Activated naive CD4-positive, alpha-beta T cell treated with anti-CD3 and anti-CD28 coated beads, Interleukin-2, amount 10 ng/mL, durations not matched to agents 7 days and 5 days (primary cell): Measurements from ENCODE around the gene CERK.

Source experiments
- CTCF ChIA-PET: fragments of 350-600 bp; sonication (Branson Sonifier 250); formaldehyde crosslinking; loops from one replicate; lab custom pipeline; 2021; ENCODE audit warnings: antibody characterized with exemption; lab: Charles Lee
- DNase-seq: peaks from one replicate; pipeline ENCODE4 v3.0.0-alpha.2; 2020
- H3K27ac Mint-ChIP-seq: one replicate; pipeline ENCODE4 v1.8.0; 2021; ENCODE audit warnings: mild to moderate bottlenecking, moderate library complexity, mixed read lengths
- H3K27me3 Mint-ChIP-seq: one replicate; pipeline ENCODE4 v1.8.0; 2021; ENCODE audit warnings: mild to moderate bottlenecking, mixed read lengths
- H3K36me3 Mint-ChIP-seq: one replicate; pipeline ENCODE4 v1.8.0; 2021; ENCODE audit warnings: mixed read lengths
- H3K4me1 Mint-ChIP-seq: one replicate; pipeline ENCODE4 v1.8.0; 2021; ENCODE audit warnings: mixed read lengths
- H3K4me3 Mint-ChIP-seq: one replicate; pipeline ENCODE4 v1.8.0; 2021; ENCODE audit warnings: mild to moderate bottlenecking, moderate library complexity, mixed read lengths
- H3K9me3 Mint-ChIP-seq: one replicate; pipeline ENCODE4 v1.8.0; 2021; ENCODE audit warnings: mixed read lengths

Gene CERK

GRCh38 chr22:46773076-46773475, 35.0 kb upstream of the CERK start:
- H3K36me3 Mint-ChIP-seq: peaks cover 33% of the 10 kb centered on the region
- H3K4me3 Mint-ChIP-seq: no peak overlapping the region
- H3K4me1 Mint-ChIP-seq: peaks cover 69% of the 10 kb centered on the region
- H3K27me3 Mint-ChIP-seq: no peaks in the 10 kb centered on the region
- peak overlapping the region; percentile 90 for H3K27ac Mint-ChIP-seq
- no peaks in the 10 kb centered on the region for H3K9me3 Mint-ChIP-seq
- CTCF ChIA-PET: interaction anchor here (0.6 to 2.0 kb wide), 5 partner anchors 9 to 30 kb away, joined by 3 to 7 read pairs (median 6); partner anchors contain the start of gene TBC1D22A
- no peak for DNase-seq

GRCh38 chr22:46770726-46771125, 32.7 kb upstream of the CERK start:
- Mint-ChIP-seq H3K36me3 (peaks cover 32% of the 10 kb centered on the region), H3K4me3 (no peak overlapping the region), H3K27me3 (no peaks in the 10 kb centered on the region), H3K9me3 (no peaks in the 10 kb centered on the region), H3K27ac (peak overlapping the region; percentile 69), H3K4me1 (peaks cover 56% of the 10 kb centered on the region)
- no peak for DNase-seq
- CTCF ChIA-PET: interaction anchor here (0.7 kb wide), 2 partner anchors 12 to 33 kb away, joined by 3 read pairs; no protein-coding TSS in a partner anchor

GRCh38 chr22:46770151-46770641, 32.1 kb upstream of the CERK start:
- H3K36me3 Mint-ChIP-seq: peaks cover 28% of the 10 kb centered on the region

GRCh38 chr22:46769706-46770105, 31.7 kb upstream of the CERK start:
- Mint-ChIP-seq H3K4me3 (no peak overlapping the region), H3K27me3 (no peaks in the 10 kb centered on the region), H3K9me3 (no peaks in the 10 kb centered on the region), H3K36me3 (peaks cover 31% of the 10 kb centered on the region), H3K27ac (no peak overlapping the region), H3K4me1 (peaks cover 51% of the 10 kb centered on the region)
- CTCF ChIA-PET: no interaction called here
- no peak for DNase-seq

More at GRCh38 chr22:46770151-46770641, 32.1 kb upstream of the CERK start:
- DNase-seq: no peak
- peaks cover 52% of the 10 kb centered on the region for H3K4me1 Mint-ChIP-seq
- no peak overlapping the region for H3K27ac Mint-ChIP-seq
- no peaks in the 10 kb centered on the region for H3K27me3 Mint-ChIP-seq
- H3K9me3 Mint-ChIP-seq: no peaks in the 10 kb centered on the region
- no peak overlapping the region for H3K4me3 Mint-ChIP-seq
- CTCF ChIA-PET: interaction anchor here (0.7 kb wide), 2 partner anchors 12 to 33 kb away, joined by 3 read pairs; no protein-coding TSS in a partner anchor

GRCh38 chr22:46769191-46769675, 31.2 kb upstream of the CERK start:
- CTCF ChIA-PET: no interaction called here
- DNase-seq: no peak
- H3K27ac Mint-ChIP-seq: no peak overlapping the region
- no peaks in the 10 kb centered on the region for H3K27me3 Mint-ChIP-seq
- peaks cover 35% of the 10 kb centered on the region for H3K36me3 Mint-ChIP-seq
- no peak overlapping the region for H3K4me3 Mint-ChIP-seq
- peaks cover 51% of the 10 kb centered on the region for H3K4me1 Mint-ChIP-seq
- H3K9me3 Mint-ChIP-seq: no peaks in the 10 kb centered on the region

- peaks cover 51% of the 10 kb centered on the region for H3K4me1 Mint-ChIP-seq
Measured at GRCh38 chr22:46767249-46767985, 29.4 kb upstream of the CERK start.

GRCh38 chr22:46766611-46767010, 28.6 kb upstream of the CERK start:
- H3K27ac Mint-ChIP-seq: peak overlapping the region; percentile 58
- H3K36me3 Mint-ChIP-seq: peaks cover 36% of the 10 kb centered on the region
- H3K9me3 Mint-ChIP-seq: no peaks in the 10 kb centered on the region
- no peak overlapping the region for H3K4me3 Mint-ChIP-seq
- CTCF ChIA-PET: no interaction called here
- H3K27me3 Mint-ChIP-seq: no peaks in the 10 kb centered on the region
- peaks cover 58% of the 10 kb centered on the region for H3K4me1 Mint-ChIP-seq
- DNase-seq: no peak

More at GRCh38 chr22:46767249-46767985, 29.4 kb upstream of the CERK start:
- CTCF ChIA-PET: no interaction called here
- Mint-ChIP-seq H3K36me3 (peaks cover 30% of the 10 kb centered on the region), H3K4me3 (no peak overlapping the region), H3K27ac (peak overlapping the region; percentile 35), H3K27me3 (no peaks in the 10 kb centered on the region), H3K9me3 (no peaks in the 10 kb centered on the region)
- no peak for DNase-seq

GRCh38 chr22:46764779-46765485, 26.9 kb upstream of the CERK start:
- CTCF ChIA-PET: interaction anchor here (0.6 to 1.4 kb wide), 2 partner anchors 8 to 37 kb away, joined by 4 to 6 read pairs; no protein-coding TSS in a partner anchor
- no peak overlapping the region for H3K4me3 Mint-ChIP-seq
- peak overlapping the region; percentile 98 for H3K27ac Mint-ChIP-seq
- DNase-seq: no peak
- H3K4me1 Mint-ChIP-seq: peaks cover 63% of the 10 kb centered on the region
- H3K36me3 Mint-ChIP-seq: peaks cover 28% of the 10 kb centered on the region
- no peaks in the 10 kb centered on the region for H3K27me3 Mint-ChIP-seq
- no peaks in the 10 kb centered on the region for H3K9me3 Mint-ChIP-seq

- peak overlapping the region; percentile 98 for H3K27ac Mint-ChIP-seq
- no peaks in the 10 kb centered on the region for H3K27me3 Mint-ChIP-seq
- H3K9me3 Mint-ChIP-seq: no peaks in the 10 kb centered on the region
- peaks cover 28% of the 10 kb centered on the region for H3K36me3 Mint-ChIP-seq
- no peak for DNase-seq
- CTCF ChIA-PET: interaction anchor here (0.6 to 1.4 kb wide), 2 partner anchors 9 to 37 kb away, joined by 4 to 6 read pairs; no protein-coding TSS in a partner anchor
- peaks cover 58% of the 10 kb centered on the region for H3K4me1 Mint-ChIP-seq
- peak overlapping the region; percentile 99 for H3K4me3 Mint-ChIP-seq
Measured at GRCh38 chr22:46764140-46764680, 26.2 kb upstream of the CERK start.

GRCh38 chr22:46763051-46763705, 25.1 kb upstream of the CERK start:
- Mint-ChIP-seq H3K9me3 (no peaks in the 10 kb centered on the region), H3K4me1 (peaks cover 64% of the 10 kb centered on the region), H3K4me3 (peak overlapping the region; percentile 99), H3K27ac (peak overlapping the region; percentile 98), H3K27me3 (no peaks in the 10 kb centered on the region), H3K36me3 (peaks cover 30% of the 10 kb centered on the region)
- CTCF ChIA-PET: interaction anchor here (0.8 to 9.2 kb wide), 5 partner anchors 10 to 39 kb away, joined by 3 to 159 read pairs (median 3); no protein-coding TSS in a partner anchor
- peak; percentile 57 for DNase-seq

- Mint-ChIP-seq H3K36me3 (peaks cover 25% of the 10 kb centered on the region), H3K27me3 (no peaks in the 10 kb centered on the region), H3K4me3 (peak within 1 kb of the TSS; percentile 99), H3K9me3 (no peaks in the 10 kb centered on the region), H3K4me1 (peaks cover 58% of the 10 kb centered on the region), H3K27ac (peak within 1 kb of the TSS; percentile 98)
- peak; percentile 96 for DNase-seq
- CTCF ChIA-PET: interaction anchor here (0.8 to 9.2 kb wide), 5 partner anchors 11 to 40 kb away, joined by 3 to 159 read pairs (median 3); no protein-coding TSS in a partner anchor
Measured at GRCh38 chr22:46762238-46763050, 24.4 kb upstream of the CERK start, which contains the start of gene TBC1D22A. TBC1D22A (plus strand) TSS chr22:46762650; CDS start chr22:46762787, 137 bp downstream.

- DNase-seq: no peak
- H3K4me1 Mint-ChIP-seq: peaks cover 58% of the 10 kb centered on the region
- peaks cover 18% of the 10 kb centered on the region for H3K36me3 Mint-ChIP-seq
Measured at GRCh38 chr22:46761539-46762237, 23.6 kb upstream of the CERK start.

More at GRCh38 chr22:46761539-46762237, 23.6 kb upstream of the CERK start:
- Mint-ChIP-seq H3K4me3 (peak overlapping the region; percentile 99), H3K27me3 (no peaks in the 10 kb centered on the region), H3K9me3 (peaks cover 3% of the 10 kb centered on the region), H3K27ac (peak overlapping the region; percentile 98)
- CTCF ChIA-PET: interaction anchor here (0.9 to 9.2 kb wide), 4 partner anchors 11 to 199 kb away, joined by 3 to 159 read pairs (median 4); no protein-coding TSS in a partner anchor
